H9 (cell line): ENCODE measurements around the gene TARS2. TPM values are rescaled to one million over a fixed set of nuclear protein-coding genes. Genes with fewer than 3 reads are reported as not detected.
A peak's percentile ranks its signal among the peaks of the same experiment; 100 is the strongest.

Experiments used
- DNase-seq: peaks from one replicate; pipeline ENCODE4 v3.0.0-alpha.2; 2017
- H2AFZ ChIP-seq: one replicate; pipeline ENCODE4 v1.6.1; 2013; ENCODE audit warnings: mild to moderate bottlenecking, low read length, control low read depth, moderate library complexity
- H2AK5ac ChIP-seq: 2 replicates; pipeline ENCODE4 v1.6.1; 2013; ENCODE audit warnings: low read length, control low read depth, mixed read lengths; ENCODE audit not compliant: insufficient read length
- H2BK120ac ChIP-seq: one replicate; pipeline ENCODE4 v1.6.1; 2013; ENCODE audit warnings: low read depth, mild to moderate bottlenecking, low read length, control low read depth, inconsistent platforms; ENCODE audit not compliant: poor library complexity, severe bottlenecking
- H2BK12ac ChIP-seq: 2 replicates; pipeline ENCODE4 v1.6.1; 2013; ENCODE audit warnings: low read length, control low read depth, mixed read lengths, low read depth; ENCODE audit not compliant: insufficient read length
- H2BK15ac ChIP-seq: 2 replicates; pipeline ENCODE4 v1.6.1; 2013; ENCODE audit warnings: low read depth, low read length, control low read depth
- H2BK20ac ChIP-seq: one replicate; pipeline ENCODE4 v1.6.1; 2013; ENCODE audit warnings: low read depth, mild to moderate bottlenecking, low read length, control low read depth, inconsistent platforms; ENCODE audit not compliant: poor library complexity, severe bottlenecking
- H2BK5ac ChIP-seq: 2 replicates; pipeline ENCODE4 v1.6.1; 2013; ENCODE audit warnings: low read length, control low read depth, mixed read lengths; ENCODE audit not compliant: insufficient read length
- H3K14ac ChIP-seq: 2 replicates; pipeline ENCODE4 v1.6.1; 2013; ENCODE audit warnings: low read length, control low read depth; ENCODE audit not compliant: insufficient read depth
- H3K18ac ChIP-seq: 2 replicates; pipeline ENCODE4 v1.6.1; 2013; ENCODE audit warnings: low read depth, mild to moderate bottlenecking, mixed read lengths, low read length, control low read depth; ENCODE audit not compliant: insufficient read length
- H3K23ac ChIP-seq: 2 replicates; pipeline ENCODE4 v1.6.1; 2013; ENCODE audit warnings: low read length, control low read depth, mixed read lengths, low read depth; ENCODE audit not compliant: insufficient read length
- H3K23me2 ChIP-seq: 2 replicates; pipeline ENCODE4 v1.6.1; 2013; ENCODE audit warnings: low read depth, mild to moderate bottlenecking, mixed read lengths, low read length, control low read depth; ENCODE audit not compliant: insufficient read length, poor library complexity, severe bottlenecking
- H3K27ac ChIP-seq: 2 replicates; pipeline ENCODE4 v1.5.1; 2013; ENCODE audit warnings: low read length, control low read depth, mixed read lengths, low read depth; ENCODE audit not compliant: insufficient read length
- H3K27me3 ChIP-seq: 2 replicates; pipeline ENCODE4 v1.6.1; 2013; ENCODE audit warnings: low read length, control low read depth, inconsistent platforms; ENCODE audit not compliant: insufficient read depth
- H3K4ac ChIP-seq: 2 replicates; pipeline ENCODE4 v1.6.1; 2013; ENCODE audit warnings: low read depth, mild to moderate bottlenecking, control low read depth, inconsistent platforms, low read length, moderate library complexity
- H3K4me1 ChIP-seq: 2 replicates; pipeline ENCODE4 v1.6.1; 2013; ENCODE audit warnings: low read length, control low read depth, inconsistent platforms; ENCODE audit not compliant: insufficient read depth
- H3K4me2 ChIP-seq: 2 replicates; pipeline ENCODE4 v1.6.1; 2013; ENCODE audit warnings: low read length, control low read depth, mixed read lengths; ENCODE audit not compliant: insufficient read length, insufficient read depth
- H3K56ac ChIP-seq: 2 replicates; pipeline ENCODE4 v1.6.1; 2013; ENCODE audit warnings: low read depth, mild to moderate bottlenecking, mixed read lengths, low read length, control low read depth; ENCODE audit not compliant: insufficient read length
- H3K79me1 ChIP-seq: 2 replicates; pipeline ENCODE4 v1.6.1; 2013; ENCODE audit warnings: low read depth, mild to moderate bottlenecking, moderate library complexity, low read length, control low read depth, inconsistent platforms; ENCODE audit not compliant: insufficient read depth, poor library complexity, severe bottlenecking
- H3K79me2 ChIP-seq: 2 replicates; pipeline ENCODE4 v1.6.1; 2013; ENCODE audit warnings: low read length, control low read depth, inconsistent platforms; ENCODE audit not compliant: insufficient read depth
- H3K9ac ChIP-seq: 2 replicates; pipeline ENCODE4 v1.6.1; 2013; ENCODE audit warnings: low read length, control low read depth, mixed read lengths; ENCODE audit not compliant: insufficient read length; ENCODE audit errors: extremely low read depth
- H3K9me3 ChIP-seq: one replicate; pipeline ENCODE4 v1.6.1; 2013; ENCODE audit warnings: low read depth, low read length, inconsistent platforms; ENCODE audit not compliant: control insufficient read depth
- H3T11ph ChIP-seq: one replicate; pipeline ENCODE4 v1.6.1; 2013; ENCODE audit warnings: mild to moderate bottlenecking, low read length, control low read depth, inconsistent platforms
- H4K20me1 ChIP-seq: one replicate; pipeline ENCODE4 v1.6.1; 2013; ENCODE audit not compliant: control insufficient read depth, insufficient read length, insufficient read depth
- H4K5ac ChIP-seq: 2 replicates; pipeline ENCODE4 v1.6.1; 2013; ENCODE audit warnings: low read depth, mild to moderate bottlenecking, mixed read lengths, low read length, control low read depth; ENCODE audit not compliant: insufficient read length
- H4K8ac ChIP-seq: replicated peaks from 2 replicates; pipeline ENCODE4 v1.6.1; 2013; ENCODE audit warnings: low read length, control low read depth, mixed read lengths, low read depth; ENCODE audit not compliant: insufficient read length
- H4K91ac ChIP-seq: 2 replicates; pipeline ENCODE4 v1.6.1; 2013; ENCODE audit warnings: low read depth, mild to moderate bottlenecking, moderate library complexity, mixed read lengths, low read length, control low read depth; ENCODE audit not compliant: insufficient read length
- H3K27ac Mint-ChIP-seq, 3 experiments: 2 replicates in 2 of 3; 3 replicates in 1 of 3; pipeline ENCODE4 v1.8.0; 2020 to 2021; ENCODE audit warnings: mixed read lengths in 3 of 3, mild to moderate bottlenecking in 1 of 3, moderate library complexity in 1 of 3
- H3K27me3 Mint-ChIP-seq: 2 replicates; pipeline ENCODE4 v1.8.0; 2021; ENCODE audit warnings: low read depth, mild to moderate bottlenecking, moderate library complexity, mixed read lengths
- H3K36me3 Mint-ChIP-seq, 3 experiments: 2 replicates in 2 of 3; 3 replicates in 1 of 3; pipeline ENCODE4 v1.8.0; 2020 to 2021; ENCODE audit warnings: low read depth in 3 of 3, mixed read lengths in 3 of 3; ENCODE audit not compliant: insufficient read depth in 1 of 3
- H3K4me1 Mint-ChIP-seq, 2 experiments: 2 replicates each; pipeline ENCODE4 v1.8.0; 2020; ENCODE audit warnings: mixed read lengths in 2 of 2
- H3K4me3 Mint-ChIP-seq, 2 experiments: 2 replicates in 1 of 2; 3 replicates in 1 of 2; pipeline ENCODE4 v1.8.0; 2020 to 2021; ENCODE audit warnings: mild to moderate bottlenecking in 2 of 2, mixed read lengths in 2 of 2, moderate library complexity in 1 of 2
- H3K9me3 Mint-ChIP-seq, 2 experiments: 2 replicates in 1 of 2; 3 replicates in 1 of 2; pipeline ENCODE4 v1.8.0; 2020; ENCODE audit warnings: mild to moderate bottlenecking in 2 of 2, mixed read lengths in 2 of 2, moderate library complexity in 1 of 2
- CTCF ChIP-seq: fragments of 200-600 bp; sonication (generic); conservative IDR thresholded peaks from 3 replicates; pipeline ENCODE4 v1.8.0; 2021; ENCODE audit warnings: antibody characterized with exemption, mild to moderate bottlenecking
- WGBS: extraction: QIAGEN DNeasy Blood & Tissue Kit; methylation state at CpG from one replicate; pipeline ENCODE4 v1.1.7; 2013; ENCODE audit warnings: missing lambda C conversion rate, low lambda C conversion rate, mixed read lengths; ENCODE audit not compliant: insufficient read length; ENCODE audit errors: extremely low coverage; 5-methylcytosine and 5-hydroxymethylcytosine counted together
- long read RNA-seq: library from polyadenylated mRNA; unstranded; transcript quantifications from one replicate; pipeline ENCODE4 v2.0.0, GENCODE V29; 2020
- total RNA-seq: library from RNA; stranded (reverse); gene quantifications from 2 replicates; pipeline ENCODE4 v1.2.1, GENCODE V29; 2021

Gene TARS2
- 36.5 and 38.8 TPM in 2 replicates for total RNA-seq
- long read RNA-seq, transcript TARS2-214 (16 exons, 2,162 nt): minor isoform, 61 of 304 reads
- long read RNA-seq, transcript TARS2-204 (18 exons, 2,729 nt): major isoform, 160 of 304 reads
- long read RNA-seq, partial matches to known transcripts: 8 of 304 reads
- long read RNA-seq, other reads (novel, unspliced or antisense): 73 of 304 reads

GRCh38 chr1:150486966-150487762 lies at the start of gene TARS2:
TARS2 (plus strand) TSS chr1:150487419; CDS start chr1:150487451, 32 bp downstream.
- Histone ChIP-seq H3K56ac (no peak within 1 kb of the TSS), H2BK15ac (no peak within 1 kb of the TSS), H2BK5ac (no peak within 1 kb of the TSS), H4K5ac (no peak within 1 kb of the TSS), H4K8ac (no peak within 1 kb of the TSS), H2BK120ac (no peak within 1 kb of the TSS), H2BK12ac (no peak within 1 kb of the TSS), H2BK20ac (no peak within 1 kb of the TSS), H3T11ph (no peak within 1 kb of the TSS), H4K91ac (no peak within 1 kb of the TSS), H2AK5ac (no peak within 1 kb of the TSS), H3K4ac (no peak within 1 kb of the TSS), H3K23ac (no peak within 1 kb of the TSS), H3K79me1 (no peaks in the 10 kb centered on the region), H3K14ac (peak within 1 kb of the TSS; percentile 72; the same call in 1 of the 2 replicates), H3K9ac (peak within 1 kb of the TSS; percentile 89), H3K9me3 (no peaks in the 10 kb centered on the region), H3K27ac (no peak within 1 kb of the TSS), H3K4me2 (peak within 1 kb of the TSS; percentile 93), H3K18ac (peak within 1 kb of the TSS; percentile 63), H3K23me2 (peaks cover 6% of the 10 kb centered on the region), H2AFZ (peak within 1 kb of the TSS; percentile 94), H4K20me1 (no peaks in the 10 kb centered on the region), H3K4me1 (no peaks in the 10 kb centered on the region), H3K79me2 (no peaks in the 10 kb centered on the region), H3K27me3 (no peaks in the 10 kb centered on the region)
- no CpG with 5 or more reads among the region's 30 CpGs for WGBS
- H3K9me3 Mint-ChIP-seq: no peaks in the 10 kb centered on the region; a peak in 1 of 5 replicates
- peaks cover 5 to 10% of the 10 kb centered on the region in 2 experiments for H3K4me1 Mint-ChIP-seq
- H3K36me3 Mint-ChIP-seq: peaks cover 16 to 32% (median 29%) of the 10 kb centered on the region in 3 experiments; a peak in 6 of 7 replicates
- H3K4me3 Mint-ChIP-seq: peak within 1 kb of the TSS; percentile 99 to 100
- no peak for TF ChIP-seq CTCF
- no peaks in the 10 kb centered on the region for H3K27me3 Mint-ChIP-seq
- peak; percentile 98 for DNase-seq
- H3K27ac Mint-ChIP-seq: peak within 1 kb of the TSS; percentile 90 to 99 (median 99)
